NB4 (cell line): ENCODE measurements around the gene IRAK1.

Source experiments
- DNase-seq: peaks from one replicate; pipeline ENCODE4 v3.0.0; 2010; ENCODE audit warnings: low read depth
- H3K4me3 ChIP-seq: one replicate; pipeline ENCODE4 v1.5.1; 2011; ENCODE audit warnings: mild to moderate bottlenecking, low read depth, low read length, moderate library complexity
- MYC ChIP-seq: IDR thresholded peaks from 2 replicates; pipeline ENCODE4 v1.6.1; 2011; ENCODE audit warnings: low read depth, low read length
- POLR2A ChIP-seq: IDR thresholded peaks from 2 replicates; pipeline ENCODE4 v1.6.1; 2011; ENCODE audit warnings: mild to moderate bottlenecking; ENCODE audit not compliant: insufficient read length; ENCODE audit errors: extremely low read depth
- TF ChIP-seq, protein P1 (sequence below): IDR thresholded peaks from one replicate; pipeline ENCODE4 v1.5.1; 2012; ENCODE audit warnings: low read depth, low read length
- TF ChIP-seq, protein P2 (sequence below): IDR thresholded peaks from 2 replicates; pipeline ENCODE4 v1.6.1; 2011; ENCODE audit warnings: low read depth, low read length

IRAK1 gene

GRCh38 chrX:154011376-154012335 is 8.0 kb downstream of the IRAK1 start:
- no peak for DNase-seq
- H3K4me3 ChIP-seq, result no peak overlapping the region
- no peak for TF ChIP-seq POLR2A
- no peak for TF ChIP-seq MYC
- TF ChIP-seq, protein P1, sequence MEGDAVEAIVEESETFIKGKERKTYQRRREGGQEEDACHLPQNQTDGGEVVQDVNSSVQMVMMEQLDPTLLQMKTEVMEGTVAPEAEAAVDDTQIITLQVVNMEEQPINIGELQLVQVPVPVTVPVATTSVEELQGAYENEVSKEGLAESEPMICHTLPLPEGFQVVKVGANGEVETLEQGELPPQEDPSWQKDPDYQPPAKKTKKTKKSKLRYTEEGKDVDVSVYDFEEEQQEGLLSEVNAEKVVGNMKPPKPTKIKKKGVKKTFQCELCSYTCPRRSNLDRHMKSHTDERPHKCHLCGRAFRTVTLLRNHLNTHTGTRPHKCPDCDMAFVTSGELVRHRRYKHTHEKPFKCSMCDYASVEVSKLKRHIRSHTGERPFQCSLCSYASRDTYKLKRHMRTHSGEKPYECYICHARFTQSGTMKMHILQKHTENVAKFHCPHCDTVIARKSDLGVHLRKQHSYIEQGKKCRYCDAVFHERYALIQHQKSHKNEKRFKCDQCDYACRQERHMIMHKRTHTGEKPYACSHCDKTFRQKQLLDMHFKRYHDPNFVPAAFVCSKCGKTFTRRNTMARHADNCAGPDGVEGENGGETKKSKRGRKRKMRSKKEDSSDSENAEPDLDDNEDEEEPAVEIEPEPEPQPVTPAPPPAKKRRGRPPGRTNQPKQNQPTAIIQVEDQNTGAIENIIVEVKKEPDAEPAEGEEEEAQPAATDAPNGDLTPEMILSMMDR, result no peak
- TF ChIP-seq, protein P2, sequence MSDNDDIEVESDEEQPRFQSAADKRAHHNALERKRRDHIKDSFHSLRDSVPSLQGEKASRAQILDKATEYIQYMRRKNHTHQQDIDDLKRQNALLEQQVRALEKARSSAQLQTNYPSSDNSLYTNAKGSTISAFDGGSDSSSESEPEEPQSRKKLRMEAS, result no peak

DNA sequence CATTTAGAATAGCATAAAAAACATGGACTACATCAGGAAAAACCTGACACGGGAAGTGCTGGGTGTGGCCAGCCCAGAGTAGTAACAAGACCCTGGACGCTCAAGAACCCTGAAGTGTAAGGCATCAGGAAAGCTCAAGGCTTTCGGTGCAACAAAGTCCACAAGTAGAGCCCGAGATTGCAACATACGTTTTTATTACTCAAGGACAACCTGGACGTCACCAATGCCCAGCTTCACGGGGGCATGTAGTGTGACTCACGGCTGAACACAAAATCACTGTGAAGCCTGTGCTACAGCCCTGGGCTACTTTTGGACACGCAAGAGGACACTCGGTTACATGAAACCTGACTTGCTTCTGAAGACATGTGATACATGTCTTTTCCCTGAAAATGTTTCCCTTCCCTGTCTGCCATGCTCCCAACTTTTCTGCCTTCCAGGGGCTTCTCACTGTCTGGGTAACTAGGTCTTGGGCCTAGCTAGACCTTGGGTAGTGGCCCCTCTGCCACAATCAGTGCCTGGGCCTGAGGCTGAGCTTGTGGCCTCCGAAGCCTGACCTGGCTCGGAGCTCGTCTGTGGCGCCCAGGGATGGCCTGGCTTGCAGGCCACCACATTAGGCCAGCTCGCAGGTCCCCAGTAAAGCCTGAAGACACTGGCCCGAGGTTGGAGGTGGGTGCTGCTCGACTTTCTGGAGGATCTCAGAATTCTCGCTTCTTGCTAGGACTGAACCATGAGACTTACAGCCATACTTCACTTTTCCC is 9.2 kb downstream of the IRAK1 start:
- no peak for TF ChIP-seq MYC
- no peak for TF ChIP-seq POLR2A
- H3K4me3 ChIP-seq, result no peak overlapping the region
- peak; percentile 44 for DNase-seq

DNA sequence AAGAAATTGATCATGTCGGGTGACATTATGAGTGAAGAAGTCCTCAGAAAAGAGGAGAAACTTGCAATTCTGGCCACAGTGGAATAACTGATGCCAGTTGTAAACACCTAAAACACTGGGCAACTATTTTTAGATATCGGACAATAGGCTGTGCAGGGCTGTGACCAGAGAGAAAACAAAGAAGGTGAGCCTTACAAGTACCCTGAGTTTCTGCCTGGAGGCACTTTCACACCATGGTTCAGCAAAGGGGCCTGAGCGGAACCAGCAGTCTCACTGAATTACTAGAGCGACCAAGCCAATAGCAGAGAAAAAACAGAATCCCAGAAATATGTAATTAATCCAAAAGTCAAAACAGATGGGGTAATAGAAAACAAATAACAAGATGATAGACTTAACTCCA is 11.2 kb downstream of the IRAK1 start:
- TF ChIP-seq MYC, result no peak
- TF ChIP-seq POLR2A, result no peak
- TF ChIP-seq, protein P2, result no peak
- TF ChIP-seq, protein P1, result no peak
- DNase-seq, result no peak
- no peak overlapping the region for H3K4me3 ChIP-seq

DNA sequence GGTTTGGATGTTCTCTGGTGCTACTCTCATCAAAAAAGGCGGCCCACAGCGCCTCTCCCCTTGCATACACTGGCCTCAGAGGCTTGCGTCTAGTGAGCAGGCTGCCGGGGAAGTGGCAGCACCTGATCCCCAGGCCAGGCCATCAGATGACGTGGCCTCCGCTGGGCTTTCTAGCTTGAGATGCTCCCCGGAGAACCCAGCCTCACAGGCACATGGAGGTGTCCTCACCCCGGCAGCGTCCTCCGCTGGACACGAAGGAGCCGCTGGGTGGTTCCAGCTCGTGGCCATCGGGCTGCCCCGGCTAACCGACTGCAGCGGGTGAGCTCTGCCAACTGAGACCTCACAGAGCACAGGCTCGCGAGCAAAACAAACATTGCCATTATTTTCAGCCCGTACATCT is 12.8 kb downstream of the IRAK1 start:
- TF ChIP-seq, protein P2, result no peak
- TF ChIP-seq, protein P1, result no peak
- peak; percentile 4 for TF ChIP-seq POLR2A
- TF ChIP-seq MYC, result no peak
- no peak overlapping the region for H3K4me3 ChIP-seq
- no peak for DNase-seq

GRCh38 chrX:154004315-154004714 is 15.4 kb downstream of the IRAK1 start:
- TF ChIP-seq, protein P1, result no peak
- TF ChIP-seq MYC (no peak), POLR2A (no peak)
- TF ChIP-seq, protein P2, result no peak
- H3K4me3 ChIP-seq, result peak overlapping the region; percentile 16
- peak; percentile 77 for DNase-seq

- DNase-seq, result peak; percentile 95
- TF ChIP-seq POLR2A (peak; percentile 64), MYC (peak; percentile 60)
- TF ChIP-seq, protein P2, result no peak
- H3K4me3 ChIP-seq, result peak overlapping the region; percentile 28
Measured at GRCh38 chrX:154002215-154002719, 17.4 kb downstream of the IRAK1 start.
